ENCODE measurements around the gene ISG15. TPM values are rescaled to one million over a fixed set of nuclear protein-coding genes. Genes with fewer than 3 reads are reported as not detected.

ISG15 gene
- total and polyA plus RNA-seq, 4 donors, result 27.7 to 48.8 (median 31.2) TPM

DNA sequence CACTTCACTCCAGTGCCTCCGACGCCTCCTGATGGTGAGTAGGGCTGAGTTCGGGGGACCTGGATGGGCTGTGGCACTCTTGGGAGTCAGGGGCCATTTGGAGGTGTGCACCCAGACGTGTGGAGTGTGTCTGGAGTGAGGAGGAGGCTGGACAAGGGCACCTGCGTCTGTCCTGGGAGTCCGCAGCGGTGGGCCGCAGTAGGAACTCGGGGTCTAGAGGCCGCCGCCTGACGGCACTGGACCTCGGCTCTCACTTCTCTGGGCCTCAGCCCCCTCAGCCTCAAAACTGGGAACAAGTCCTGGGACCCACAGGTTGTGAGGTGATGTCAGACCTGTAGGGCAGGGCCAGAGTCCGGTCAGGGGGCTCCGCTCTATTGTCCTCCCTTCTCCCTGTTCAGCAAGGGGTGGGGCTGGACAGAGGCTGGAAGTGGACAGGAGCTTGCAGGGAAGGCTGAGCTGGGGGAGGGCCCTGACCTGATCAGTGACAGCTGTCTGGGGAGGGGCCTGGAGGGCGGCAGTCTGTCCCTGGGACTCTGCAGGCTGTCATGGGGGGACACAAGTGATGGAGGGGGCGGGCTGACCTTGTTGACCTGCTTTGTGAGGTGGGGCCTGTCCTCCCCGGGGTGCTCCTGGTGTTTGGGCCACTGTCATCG lies 22.1 kb downstream of the ISG15 start:
- Histone ChIP-seq H3K36me3 (ENCODE audit: control insufficient read depth, insufficient read depth, low read length) (peaks cover 59% of the 10 kb centered on the region), H3K27me3 (ENCODE audit: control insufficient read depth, insufficient read depth, low read length) (peaks cover 6% of the 10 kb centered on the region), H3K9me3 (ENCODE audit: control insufficient read depth, insufficient read depth, low read length) (no peaks in the 10 kb centered on the region), H3K4me1 (ENCODE audit: control insufficient read depth, insufficient read depth, low read length) (peaks cover 79% of the 10 kb centered on the region), H3K4me3 (ENCODE audit: low read depth, low read length) (no peak overlapping the region), H3K27ac (ENCODE audit: low read depth, low read length) (no peak overlapping the region)
- DNase-seq (ENCODE audit: low read depth in 4 of 6, low spot score in 6 of 6), result no peak
- 91% methylated on average over 17 of the region's 19 CpGs for WGBS (ENCODE audit: insufficient coverage)

- no peak for DNase-seq (ENCODE audit: low read depth in 4 of 6, low spot score in 6 of 6)
- WGBS (ENCODE audit: insufficient coverage), result 93% methylated on average over 18 of the region's 30 CpGs
- H3K4me1 ChIP-seq (ENCODE audit: control insufficient read depth, insufficient read depth, low read length), result peaks cover 62% of the 10 kb centered on the region
- no peak overlapping the region for H3K4me3 ChIP-seq (ENCODE audit: low read depth, low read length)
- no peaks in the 10 kb centered on the region for H3K9me3 ChIP-seq (ENCODE audit: control insufficient read depth, insufficient read depth, low read length)
- peaks cover 60% of the 10 kb centered on the region for H3K36me3 ChIP-seq (ENCODE audit: control insufficient read depth, insufficient read depth, low read length)
- H3K27me3 ChIP-seq (ENCODE audit: control insufficient read depth, insufficient read depth, low read length), result peaks cover 6% of the 10 kb centered on the region
- H3K27ac ChIP-seq (ENCODE audit: low read depth, low read length), result no peak overlapping the region
Observed at GRCh38 chr1:1037366-1038327, 24.4 kb downstream of the ISG15 start.

DNA sequence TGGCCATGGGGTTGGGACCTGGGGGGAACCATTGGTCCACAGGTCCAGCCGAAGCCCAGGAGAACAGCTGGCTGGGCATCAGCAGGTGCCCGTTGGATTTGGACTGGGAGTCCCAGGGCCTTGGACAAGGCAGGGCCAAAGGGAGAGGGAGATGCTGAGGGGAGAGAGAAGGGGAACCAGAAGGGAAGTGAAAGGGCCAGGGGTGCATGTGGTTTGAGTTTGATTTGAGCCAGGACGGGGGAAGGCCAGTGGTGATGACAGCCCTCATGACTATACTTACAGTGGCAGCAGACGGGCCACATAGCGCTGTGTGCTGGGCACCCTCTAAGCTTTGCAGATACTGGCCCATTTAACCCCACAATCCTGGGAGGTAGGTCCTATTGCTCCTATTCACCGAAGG lies 25.4 kb downstream of the ISG15 start:
- 87% methylated on average over 3 of the region's 6 CpGs for WGBS (ENCODE audit: insufficient coverage)
- Histone ChIP-seq H3K4me1 (ENCODE audit: control insufficient read depth, insufficient read depth, low read length) (peaks cover 57% of the 10 kb centered on the region), H3K27me3 (ENCODE audit: control insufficient read depth, insufficient read depth, low read length) (peaks cover 6% of the 10 kb centered on the region)

DNA sequence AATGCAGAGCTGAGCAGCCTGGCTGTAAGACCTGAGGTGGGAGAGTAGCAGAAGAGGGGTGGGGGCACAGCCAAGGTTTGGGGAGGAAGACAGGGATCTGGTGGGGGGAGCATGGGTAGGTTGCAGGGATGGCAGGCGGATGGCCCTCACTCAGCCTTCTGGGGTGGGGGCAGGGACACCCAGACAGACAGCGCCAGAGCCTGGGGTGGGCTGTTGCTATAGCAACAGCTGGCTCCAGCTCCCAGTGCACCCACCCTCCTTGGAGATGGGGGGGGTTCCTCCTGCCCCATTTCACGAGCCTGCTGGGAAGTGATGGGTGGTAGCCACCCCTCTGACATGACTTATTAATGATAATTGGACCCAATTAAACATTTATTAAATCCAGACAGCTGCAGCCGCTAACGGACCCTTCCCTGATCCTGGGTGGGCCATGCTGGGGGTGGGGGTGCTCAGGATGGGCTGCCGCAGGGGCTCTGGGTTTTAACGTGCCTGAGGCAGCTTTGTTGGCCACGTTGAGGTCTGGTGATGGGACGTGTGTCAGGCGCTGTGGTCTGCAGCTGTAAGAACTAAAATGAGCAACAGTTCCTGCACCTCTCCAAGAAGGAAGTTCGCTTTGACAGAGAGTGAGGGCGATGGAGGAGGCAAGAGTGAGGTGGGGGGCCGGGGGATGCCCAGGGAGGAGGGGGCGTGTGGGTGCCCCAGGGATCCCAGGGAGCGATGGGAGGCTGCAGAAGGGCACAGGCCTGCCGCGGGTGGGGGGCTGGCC lies 26.0 kb downstream of the ISG15 start:
- peak in 1 of 6 donors; percentile 23 for DNase-seq (ENCODE audit: low read depth in 4 of 6, low spot score in 6 of 6)
- Histone ChIP-seq H3K4me3 (ENCODE audit: low read depth, low read length) (no peak overlapping the region), H3K4me1 (ENCODE audit: control insufficient read depth, insufficient read depth, low read length) (peaks cover 54% of the 10 kb centered on the region), H3K27me3 (ENCODE audit: control insufficient read depth, insufficient read depth, low read length) (peaks cover 4% of the 10 kb centered on the region), H3K9me3 (ENCODE audit: control insufficient read depth, insufficient read depth, low read length) (no peaks in the 10 kb centered on the region), H3K36me3 (ENCODE audit: control insufficient read depth, insufficient read depth, low read length) (peaks cover 76% of the 10 kb centered on the region), H3K27ac (ENCODE audit: low read depth, low read length) (no peak overlapping the region)
- WGBS (ENCODE audit: insufficient coverage), result 51% methylated on average over 13 of the region's 17 CpGs

More for the DNA sequence above, 25.4 kb downstream of the ISG15 start:
- Histone ChIP-seq H3K9me3 (ENCODE audit: control insufficient read depth, insufficient read depth, low read length) (no peaks in the 10 kb centered on the region), H3K4me3 (ENCODE audit: low read depth, low read length) (no peak overlapping the region), H3K36me3 (ENCODE audit: control insufficient read depth, insufficient read depth, low read length) (peaks cover 70% of the 10 kb centered on the region), H3K27ac (ENCODE audit: low read depth, low read length) (no peak overlapping the region)
- DNase-seq (ENCODE audit: low read depth in 4 of 6, low spot score in 6 of 6), result no peak

DNA sequence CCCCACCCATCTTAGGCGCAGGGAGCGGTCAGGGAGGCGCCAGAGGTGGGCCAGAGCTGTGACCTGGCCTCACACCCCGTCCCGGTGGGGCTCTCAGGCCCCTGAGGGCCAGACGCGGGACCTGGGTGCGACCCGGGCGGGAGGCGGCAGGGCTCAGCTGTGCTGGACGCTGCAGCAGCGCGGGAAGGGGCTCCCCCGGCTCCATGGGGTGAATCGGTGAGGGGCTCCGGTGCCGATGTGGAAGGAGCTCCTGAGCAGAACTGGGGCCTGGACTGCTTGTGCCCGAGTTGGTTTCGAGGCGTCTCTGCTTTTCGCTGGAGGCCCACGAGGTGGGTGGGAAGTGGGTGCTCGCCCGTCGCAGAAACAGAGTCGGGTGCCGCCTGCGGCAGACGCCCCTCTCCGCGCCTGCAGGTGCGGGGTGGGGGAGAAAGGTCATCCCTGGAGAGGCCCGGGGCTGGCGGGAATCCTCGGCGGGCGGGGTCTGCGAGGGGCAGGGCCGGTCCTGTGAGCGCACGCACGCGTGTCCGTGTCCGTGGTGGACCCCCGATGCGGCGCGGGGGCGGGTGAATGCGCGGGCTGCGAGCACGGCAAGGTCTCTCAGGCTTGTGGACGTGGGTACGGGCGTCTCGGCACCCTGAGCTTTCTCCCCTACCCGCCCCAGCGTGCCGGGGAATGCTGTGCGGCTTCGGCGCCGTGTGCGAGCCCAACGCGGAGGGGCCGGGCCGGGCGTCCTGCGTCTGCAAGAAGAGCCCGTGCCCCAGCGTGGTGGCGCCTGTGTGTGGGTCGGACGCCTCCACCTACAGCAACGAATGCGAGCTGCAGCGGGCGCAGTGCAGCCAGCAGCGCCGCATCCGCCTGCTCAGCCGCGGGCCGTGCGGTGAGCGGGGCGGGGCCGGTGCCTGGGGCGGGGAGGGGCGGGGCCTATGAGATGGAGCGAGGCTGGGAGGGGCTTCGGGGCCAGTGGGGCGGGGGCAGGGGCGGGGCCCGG lies 27.0 kb downstream of the ISG15 start:
- DNase-seq (ENCODE audit: low read depth in 4 of 6, low spot score in 6 of 6), result peak in 2 of 6 donors; percentile 91 to 94
- Histone ChIP-seq H3K9me3 (ENCODE audit: control insufficient read depth, insufficient read depth, low read length) (no peaks in the 10 kb centered on the region), H3K27ac (ENCODE audit: low read depth, low read length) (no peak overlapping the region), H3K36me3 (ENCODE audit: control insufficient read depth, insufficient read depth, low read length) (peaks cover 79% of the 10 kb centered on the region), H3K4me3 (ENCODE audit: low read depth, low read length) (peak overlapping the region; percentile 24), H3K4me1 (ENCODE audit: control insufficient read depth, insufficient read depth, low read length) (peaks cover 46% of the 10 kb centered on the region), H3K27me3 (ENCODE audit: control insufficient read depth, insufficient read depth, low read length) (peaks cover 4% of the 10 kb centered on the region)
- 8% methylated on average over 82 of the region's 99 CpGs for whole genome bisulfite sequencing (ENCODE audit: insufficient coverage)

DNA sequence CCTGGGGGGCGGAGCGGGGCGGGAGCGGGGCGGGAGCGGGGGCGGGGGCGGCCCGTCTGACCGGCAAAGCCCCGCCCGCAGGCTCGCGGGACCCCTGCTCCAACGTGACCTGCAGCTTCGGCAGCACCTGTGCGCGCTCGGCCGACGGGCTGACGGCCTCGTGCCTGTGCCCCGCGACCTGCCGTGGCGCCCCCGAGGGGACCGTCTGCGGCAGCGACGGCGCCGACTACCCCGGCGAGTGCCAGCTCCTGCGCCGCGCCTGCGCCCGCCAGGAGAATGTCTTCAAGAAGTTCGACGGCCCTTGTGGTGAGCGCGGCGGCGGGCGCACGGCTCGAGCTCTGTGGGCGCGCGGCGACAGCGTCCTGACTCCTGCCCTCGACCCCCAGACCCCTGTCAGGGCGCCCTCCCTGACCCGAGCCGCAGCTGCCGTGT lies 27.8 kb downstream of the ISG15 start:
- Histone ChIP-seq H3K9me3 (ENCODE audit: control insufficient read depth, insufficient read depth, low read length) (no peaks in the 10 kb centered on the region), H3K27me3 (ENCODE audit: control insufficient read depth, insufficient read depth, low read length) (peaks cover 4% of the 10 kb centered on the region), H3K4me3 (ENCODE audit: low read depth, low read length) (no peak overlapping the region), H3K36me3 (ENCODE audit: control insufficient read depth, insufficient read depth, low read length) (peaks cover 79% of the 10 kb centered on the region), H3K4me1 (ENCODE audit: control insufficient read depth, insufficient read depth, low read length) (peaks cover 38% of the 10 kb centered on the region), H3K27ac (ENCODE audit: low read depth, low read length) (no peak overlapping the region)
- WGBS (ENCODE audit: insufficient coverage), result 35% methylated on average over 54 of the region's 60 CpGs
- DNase-seq (ENCODE audit: low read depth in 4 of 6, low spot score in 6 of 6), result no peak

- no peak for DNase-seq (ENCODE audit: low read depth in 4 of 6, low spot score in 6 of 6)
- Histone ChIP-seq H3K27me3 (ENCODE audit: control insufficient read depth, insufficient read depth, low read length) (peaks cover 4% of the 10 kb centered on the region), H3K27ac (ENCODE audit: low read depth, low read length) (no peak overlapping the region), H3K36me3 (ENCODE audit: control insufficient read depth, insufficient read depth, low read length) (peaks cover 79% of the 10 kb centered on the region), H3K9me3 (ENCODE audit: control insufficient read depth, insufficient read depth, low read length) (no peaks in the 10 kb centered on the region), H3K4me1 (ENCODE audit: control insufficient read depth, insufficient read depth, low read length) (peaks cover 31% of the 10 kb centered on the region), H3K4me3 (ENCODE audit: low read depth, low read length) (no peak overlapping the region)
- 94% methylated on average over 23 of the region's 25 CpGs for WGBS (ENCODE audit: insufficient coverage)
Observed at GRCh38 chr1:1041873-1042272, 28.6 kb downstream of the ISG15 start.

- Histone ChIP-seq H3K27me3 (ENCODE audit: control insufficient read depth, insufficient read depth, low read length) (peaks cover 4% of the 10 kb centered on the region), H3K36me3 (ENCODE audit: control insufficient read depth, insufficient read depth, low read length) (peaks cover 79% of the 10 kb centered on the region), H3K4me1 (ENCODE audit: control insufficient read depth, insufficient read depth, low read length) (peaks cover 27% of the 10 kb centered on the region), H3K27ac (ENCODE audit: low read depth, low read length) (no peak overlapping the region), H3K9me3 (ENCODE audit: control insufficient read depth, insufficient read depth, low read length) (no peaks in the 10 kb centered on the region), H3K4me3 (ENCODE audit: low read depth, low read length) (no peak overlapping the region)
- DNase-seq (ENCODE audit: low read depth in 4 of 6, low spot score in 6 of 6), result no peak
- 86% methylated on average over 10 of the region's 10 CpGs for WGBS (ENCODE audit: insufficient coverage)
Observed at GRCh38 chr1:1042835-1043234, 29.5 kb downstream of the ISG15 start.
